Adrenal gland (tissue), 5 donors: ENCODE measurements around the gene ANKRD16.

ENCODE experiments used
- POLR2A ChIP-seq, 2 donors: fragments of 450-650 bp; IDR thresholded peaks; one replicate each; pipeline ENCODE4 v1.6.1; 2017; ENCODE audit warnings: antibody characterized with exemption in 2 of 2, mild to moderate bottlenecking in 2 of 2, moderate library complexity in 1 of 2
- TF ChIP-seq, protein P1 (sequence below), 6 experiments: fragments of 450-650 bp in 4 of 6; fragments of 200-600 bp in 2 of 6; sonication (generic) in 1 of 6; IDR thresholded peaks; 1 replicate in 5 of 6; 2 replicates in 1 of 6; pipeline versions ENCODE4 v1.5.1 to v1.8.0; 2016 to 2021; ENCODE audit warnings: antibody characterized with exemption in 6 of 6, mild to moderate bottlenecking in 2 of 6, moderate library complexity in 1 of 6
- donor health status: DM: no; HTN: no; CAD: no.

DNA sequence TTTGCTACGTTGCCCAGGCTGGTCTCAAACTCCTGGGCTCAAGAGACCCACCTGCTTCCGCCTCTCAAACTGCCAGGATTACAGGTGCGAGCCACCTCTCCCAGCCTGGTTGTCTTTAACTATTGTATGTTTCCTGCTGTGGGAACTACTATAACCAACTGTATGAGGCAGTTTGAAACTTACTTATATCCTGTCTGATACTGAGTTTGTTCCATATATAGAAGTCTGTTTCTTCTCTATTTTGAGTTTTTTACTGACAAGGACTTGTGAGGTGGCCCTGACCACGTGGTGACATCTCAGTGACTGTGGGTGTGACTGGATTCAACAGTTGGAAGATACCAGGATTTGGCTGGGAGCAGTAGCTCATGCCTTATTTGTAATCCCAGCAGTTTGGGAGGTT, 14.5 kb upstream of the ANKRD16 start:
- TF ChIP-seq, protein P1, sequence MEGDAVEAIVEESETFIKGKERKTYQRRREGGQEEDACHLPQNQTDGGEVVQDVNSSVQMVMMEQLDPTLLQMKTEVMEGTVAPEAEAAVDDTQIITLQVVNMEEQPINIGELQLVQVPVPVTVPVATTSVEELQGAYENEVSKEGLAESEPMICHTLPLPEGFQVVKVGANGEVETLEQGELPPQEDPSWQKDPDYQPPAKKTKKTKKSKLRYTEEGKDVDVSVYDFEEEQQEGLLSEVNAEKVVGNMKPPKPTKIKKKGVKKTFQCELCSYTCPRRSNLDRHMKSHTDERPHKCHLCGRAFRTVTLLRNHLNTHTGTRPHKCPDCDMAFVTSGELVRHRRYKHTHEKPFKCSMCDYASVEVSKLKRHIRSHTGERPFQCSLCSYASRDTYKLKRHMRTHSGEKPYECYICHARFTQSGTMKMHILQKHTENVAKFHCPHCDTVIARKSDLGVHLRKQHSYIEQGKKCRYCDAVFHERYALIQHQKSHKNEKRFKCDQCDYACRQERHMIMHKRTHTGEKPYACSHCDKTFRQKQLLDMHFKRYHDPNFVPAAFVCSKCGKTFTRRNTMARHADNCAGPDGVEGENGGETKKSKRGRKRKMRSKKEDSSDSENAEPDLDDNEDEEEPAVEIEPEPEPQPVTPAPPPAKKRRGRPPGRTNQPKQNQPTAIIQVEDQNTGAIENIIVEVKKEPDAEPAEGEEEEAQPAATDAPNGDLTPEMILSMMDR (IDR thresholded peaks at IDR 0.05): no peak
- TF ChIP-seq POLR2A (IDR thresholded peaks at IDR 0.05): no peak
